Activated CD4-positive, alpha-beta memory T cell treated with anti-CD3 and anti-CD28 coated beads, Interleukin-2, amount 10 ng/mL, durations not matched to agents 7 days and 5 days (primary cell): Measurements from ENCODE around the gene ARHGEF4. TPM values are rescaled to one million over a fixed set of nuclear protein-coding genes. Genes with fewer than 3 reads are reported as not detected.
"Not testable (repeated sequence)": the region's sequence is repeated elsewhere in the genome, so short reads cannot be mapped to it uniquely, and the experiment has no call there.

Experiments used
- CTCF ChIA-PET: fragments of 350-600 bp; sonication (Branson Sonifier 250); formaldehyde crosslinking; loops from one replicate; lab custom pipeline; 2021; ENCODE audit warnings: antibody characterized with exemption, inconsistent platforms; lab: Charles Lee
- POLR2A ChIA-PET: fragments of 350-600 bp; sonication (Branson Sonifier 250); formaldehyde crosslinking; loops from one replicate; lab custom pipeline; 2021; ENCODE audit warnings: antibody characterized with exemption; lab: Charles Lee
- DNase-seq: peaks from one replicate; pipeline ENCODE4 v3.0.0-alpha.2; 2020
- H3K27ac Mint-ChIP-seq: one replicate; pipeline ENCODE4 v1.8.0; 2021; ENCODE audit warnings: mild to moderate bottlenecking, mixed read lengths
- H3K27me3 Mint-ChIP-seq: one replicate; pipeline ENCODE4 v1.8.0; 2021; ENCODE audit warnings: mixed read lengths
- H3K36me3 Mint-ChIP-seq: one replicate; pipeline ENCODE4 v1.8.0; 2021; ENCODE audit warnings: low read depth, mixed read lengths
- H3K4me1 Mint-ChIP-seq: one replicate; pipeline ENCODE4 v1.8.0; 2021; ENCODE audit warnings: mixed read lengths
- H3K4me3 Mint-ChIP-seq: one replicate; pipeline ENCODE4 v1.8.0; 2021; ENCODE audit warnings: mild to moderate bottlenecking, mixed read lengths
- H3K9me3 Mint-ChIP-seq: one replicate; pipeline ENCODE4 v1.8.0; 2021; ENCODE audit warnings: mixed read lengths
- total RNA-seq, 2 experiments: library from RNA; stranded (reverse); gene quantifications; one replicate each; pipeline ENCODE4 v1.2.3, GENCODE V29; 2021

Gene ARHGEF4
- total RNA-seq, 2 experiments from 2014 or later: 0.25 to 0.30 TPM

DNA sequence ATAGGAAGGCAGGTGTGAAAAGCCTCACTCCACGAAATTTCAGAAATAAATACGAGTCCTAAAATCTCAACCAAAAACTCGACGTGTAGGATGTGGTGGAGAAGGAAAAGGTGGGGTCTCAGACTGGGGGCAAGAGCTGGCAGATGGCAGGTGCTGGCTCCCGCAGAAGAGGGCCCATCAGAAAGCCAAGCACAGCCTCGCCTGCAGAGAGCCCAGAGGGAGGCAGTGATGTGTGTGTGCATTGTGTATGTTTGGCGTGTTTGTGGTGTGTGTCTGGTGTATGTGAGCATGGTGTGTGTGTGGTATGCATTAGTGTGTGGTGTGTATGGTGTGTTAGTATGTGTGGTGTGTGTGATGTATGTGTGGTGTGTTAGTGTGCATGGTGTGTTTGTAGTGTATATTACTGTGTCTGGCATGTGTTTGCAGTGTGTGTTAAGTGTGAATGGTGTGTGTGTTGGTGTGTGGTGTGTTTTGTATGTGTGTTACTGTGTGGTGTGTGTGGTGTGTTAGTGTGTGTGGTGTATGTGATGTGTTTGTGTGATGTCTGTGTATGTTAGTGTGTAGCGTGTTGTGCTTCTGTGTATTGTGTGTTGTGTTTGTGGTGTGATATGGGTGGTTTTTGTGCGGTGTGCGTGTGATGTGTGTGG lies 140.0 kb downstream of the ARHGEF4 start:
- DNase-seq: no peak
- Mint-ChIP-seq H3K27me3 (peaks cover 3% of the 10 kb centered on the region), H3K4me3 (no peak overlapping the region), H3K36me3 (no peaks in the 10 kb centered on the region), H3K27ac (no peak overlapping the region), H3K4me1 (peaks cover 7% of the 10 kb centered on the region), H3K9me3 (peaks cover 6% of the 10 kb centered on the region)
- POLR2A ChIA-PET: no interaction called here
- CTCF ChIA-PET: no interaction called here

DNA sequence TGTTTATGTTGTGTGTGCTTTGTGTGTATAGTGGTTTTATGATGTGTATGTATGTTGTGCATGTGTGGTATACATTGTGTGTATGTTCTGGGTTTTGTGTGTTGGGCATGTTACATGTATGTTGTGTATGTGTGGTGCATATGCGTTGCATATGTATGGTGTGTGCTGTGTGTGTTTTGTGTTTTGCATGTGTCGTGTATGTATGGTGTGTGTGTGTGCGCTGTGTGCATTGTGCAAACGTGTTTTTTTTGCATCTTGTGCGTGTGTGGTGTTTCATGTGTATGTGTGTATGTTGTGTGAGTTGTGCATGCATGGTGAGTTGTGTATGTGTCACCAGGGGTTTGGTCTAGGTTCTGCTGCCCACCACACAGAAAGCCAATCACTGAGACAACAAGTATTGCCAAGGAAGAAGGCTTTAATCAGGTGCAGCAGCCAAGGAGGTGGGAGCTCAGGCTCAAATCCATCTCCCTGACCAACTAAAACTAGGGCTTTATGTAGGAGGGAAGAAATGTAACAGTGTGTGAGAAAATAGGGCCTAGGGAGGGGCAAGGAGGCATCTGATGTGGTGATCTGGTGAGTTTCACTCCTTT lies 140.8 kb downstream of the ARHGEF4 start:
- ChIA-PET CTCF (no interaction called here), POLR2A (no interaction called here)
- no peak for DNase-seq
- H3K36me3 Mint-ChIP-seq: no peaks in the 10 kb centered on the region
- peaks cover 1% of the 10 kb centered on the region for H3K4me1 Mint-ChIP-seq
- no peak overlapping the region for H3K4me3 Mint-ChIP-seq
- peaks cover 4% of the 10 kb centered on the region for H3K27me3 Mint-ChIP-seq
- no peak overlapping the region for H3K27ac Mint-ChIP-seq
- H3K9me3 Mint-ChIP-seq: peaks cover 6% of the 10 kb centered on the region

DNA sequence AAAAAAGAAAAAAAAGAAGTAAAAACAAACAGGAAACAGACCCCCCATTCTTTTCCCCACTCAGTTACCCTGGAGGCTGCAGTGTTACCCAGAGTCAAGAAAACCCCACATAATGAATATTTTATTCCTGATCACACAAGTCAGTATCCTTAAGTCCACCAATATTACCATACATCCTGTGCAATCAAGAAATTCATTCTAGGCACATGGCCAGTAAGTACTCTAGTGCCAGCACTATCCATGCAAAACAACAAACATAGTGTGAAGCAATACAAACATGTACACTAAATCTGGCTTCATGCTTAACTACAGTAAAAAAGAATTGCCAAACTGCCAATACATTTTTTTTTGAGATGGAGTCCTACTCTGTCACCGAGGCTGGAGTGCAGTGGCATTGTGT lies 145.0 kb downstream of the ARHGEF4 start:
- H3K9me3 Mint-ChIP-seq: peaks cover 7% of the 10 kb centered on the region
- H3K27me3 Mint-ChIP-seq: peaks cover 4% of the 10 kb centered on the region
- H3K27ac Mint-ChIP-seq: no peak overlapping the region
- POLR2A ChIA-PET: no interaction called here
- CTCF ChIA-PET: no interaction called here
- no peak for DNase-seq
- H3K4me1 Mint-ChIP-seq: peaks cover 6% of the 10 kb centered on the region
- no peak overlapping the region for H3K4me3 Mint-ChIP-seq
- no peaks in the 10 kb centered on the region for H3K36me3 Mint-ChIP-seq

DNA sequence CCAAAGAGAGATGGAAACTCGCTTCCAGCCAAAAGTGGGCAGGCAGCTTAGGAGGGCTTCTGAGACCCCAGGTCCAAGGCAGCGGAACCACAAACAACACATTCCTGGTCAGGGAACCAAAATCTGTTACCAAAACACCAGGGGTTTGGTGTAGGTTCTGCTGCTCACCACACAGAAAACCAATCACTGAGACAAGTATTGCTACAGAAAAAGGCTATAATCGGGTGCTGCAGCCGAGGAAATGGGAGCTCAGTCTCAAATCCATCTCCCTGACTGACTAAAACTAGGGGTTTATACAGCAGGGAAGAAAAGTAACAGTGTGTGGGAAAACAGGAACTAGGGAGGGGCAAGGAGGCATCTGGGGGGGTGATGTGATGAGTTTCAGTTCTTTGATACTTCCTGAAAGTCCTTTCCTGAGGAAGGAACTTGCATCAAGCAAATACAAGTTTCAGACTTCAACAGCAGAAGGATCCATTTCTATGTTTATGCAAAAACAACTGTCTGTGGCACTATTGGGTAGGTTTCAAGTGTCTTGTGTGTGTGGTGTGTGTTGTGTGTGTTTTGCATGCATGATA lies 148.6 kb downstream of the ARHGEF4 start:
- peaks cover 4% of the 10 kb centered on the region for H3K27me3 Mint-ChIP-seq
- no peaks in the 10 kb centered on the region for H3K36me3 Mint-ChIP-seq
- peaks cover 2% of the 10 kb centered on the region for H3K9me3 Mint-ChIP-seq
- H3K4me3 Mint-ChIP-seq: no peak overlapping the region
- ChIA-PET POLR2A (no interaction called here), CTCF (no interaction called here)
- H3K27ac Mint-ChIP-seq: no peak overlapping the region
- peaks cover 6% of the 10 kb centered on the region for H3K4me1 Mint-ChIP-seq
- DNase-seq: no peak

DNA sequence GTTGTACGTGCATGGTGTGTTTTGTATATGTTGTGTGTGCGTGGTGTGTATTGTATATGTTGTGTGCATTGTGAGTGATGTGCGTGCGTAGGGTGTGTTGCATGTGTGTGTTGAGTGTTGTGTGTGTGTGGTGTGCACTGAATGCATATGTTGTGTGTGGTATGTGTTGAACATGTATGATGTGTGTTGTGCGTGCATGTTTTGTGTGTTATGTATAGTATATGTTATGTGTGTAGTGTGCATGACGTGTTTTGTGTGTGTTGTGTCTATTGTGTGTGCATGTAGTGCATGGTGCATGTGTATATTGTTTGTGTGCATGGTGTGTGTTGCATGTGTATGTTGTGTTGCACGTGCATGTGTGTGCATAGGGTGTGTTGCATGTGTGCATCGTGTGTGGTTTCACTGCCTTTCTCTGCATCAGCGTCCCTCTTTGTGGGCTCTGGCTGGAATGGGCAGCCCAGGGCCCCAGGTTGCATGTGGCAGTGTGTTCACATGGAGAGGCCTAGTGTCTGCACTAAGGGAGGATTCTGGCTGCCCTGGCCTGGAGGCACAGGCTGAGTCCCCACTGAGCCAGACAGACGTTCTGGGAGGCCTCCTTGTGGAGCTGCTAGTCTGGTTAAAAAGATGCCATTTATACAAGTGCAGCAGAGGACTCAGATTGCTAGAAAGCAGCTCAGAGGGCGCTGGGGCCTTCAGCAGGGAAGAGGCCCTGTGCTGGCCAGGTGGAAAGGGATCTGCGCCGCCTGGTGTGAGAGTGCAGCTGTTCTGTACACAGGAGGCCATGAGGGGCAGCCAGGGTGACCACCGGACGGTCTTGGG lies 149.3 kb downstream of the ARHGEF4 start:
- H3K36me3 Mint-ChIP-seq: no peaks in the 10 kb centered on the region
- CTCF ChIA-PET: no interaction called here
- no peak for DNase-seq
- peaks cover 2% of the 10 kb centered on the region for H3K9me3 Mint-ChIP-seq
- no peak overlapping the region for H3K27ac Mint-ChIP-seq
- POLR2A ChIA-PET: no interaction called here
- H3K27me3 Mint-ChIP-seq: peaks cover 4% of the 10 kb centered on the region
- no peak overlapping the region for H3K4me3 Mint-ChIP-seq
- H3K4me1 Mint-ChIP-seq: peaks cover 6% of the 10 kb centered on the region

DNA sequence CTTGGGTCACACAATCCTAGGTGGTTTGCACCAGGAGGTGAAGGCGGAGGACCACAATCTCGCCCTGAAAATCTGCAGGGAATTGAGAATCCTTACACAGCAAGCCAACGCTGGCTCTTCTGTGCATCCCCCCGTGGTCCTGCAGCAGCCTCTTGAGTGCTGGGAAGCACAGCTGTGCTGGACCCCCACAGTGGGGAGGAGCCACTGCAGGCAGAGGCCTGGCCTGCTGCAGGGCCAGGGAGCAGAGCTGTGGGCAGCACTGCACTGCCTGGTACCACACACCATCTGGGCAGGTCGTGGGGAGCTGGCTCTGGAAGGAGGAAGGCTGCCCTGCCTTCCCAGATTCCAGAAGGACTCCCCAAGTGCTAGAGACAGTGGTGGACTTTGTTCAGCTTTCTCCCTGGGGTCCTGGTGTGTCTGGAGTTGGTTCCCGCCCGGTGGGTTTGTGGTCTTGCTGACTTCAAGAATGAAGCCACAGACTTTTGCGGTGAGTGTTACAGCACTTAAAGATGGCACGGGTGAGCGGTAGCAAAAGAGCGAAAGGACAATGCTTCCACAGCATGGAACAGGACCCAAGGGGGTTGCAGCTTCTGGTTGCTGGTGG lies 150.3 kb downstream of the ARHGEF4 start:
- Mint-ChIP-seq H3K27ac (no peak overlapping the region), H3K36me3 (no peaks in the 10 kb centered on the region), H3K4me1 (peaks cover 6% of the 10 kb centered on the region), H3K27me3 (no peaks in the 10 kb centered on the region), H3K9me3 (peaks cover 2% of the 10 kb centered on the region), H3K4me3 (no peak overlapping the region)
- DNase-seq: no peak
- POLR2A ChIA-PET: no interaction called here
- CTCF ChIA-PET: no interaction called here

DNA sequence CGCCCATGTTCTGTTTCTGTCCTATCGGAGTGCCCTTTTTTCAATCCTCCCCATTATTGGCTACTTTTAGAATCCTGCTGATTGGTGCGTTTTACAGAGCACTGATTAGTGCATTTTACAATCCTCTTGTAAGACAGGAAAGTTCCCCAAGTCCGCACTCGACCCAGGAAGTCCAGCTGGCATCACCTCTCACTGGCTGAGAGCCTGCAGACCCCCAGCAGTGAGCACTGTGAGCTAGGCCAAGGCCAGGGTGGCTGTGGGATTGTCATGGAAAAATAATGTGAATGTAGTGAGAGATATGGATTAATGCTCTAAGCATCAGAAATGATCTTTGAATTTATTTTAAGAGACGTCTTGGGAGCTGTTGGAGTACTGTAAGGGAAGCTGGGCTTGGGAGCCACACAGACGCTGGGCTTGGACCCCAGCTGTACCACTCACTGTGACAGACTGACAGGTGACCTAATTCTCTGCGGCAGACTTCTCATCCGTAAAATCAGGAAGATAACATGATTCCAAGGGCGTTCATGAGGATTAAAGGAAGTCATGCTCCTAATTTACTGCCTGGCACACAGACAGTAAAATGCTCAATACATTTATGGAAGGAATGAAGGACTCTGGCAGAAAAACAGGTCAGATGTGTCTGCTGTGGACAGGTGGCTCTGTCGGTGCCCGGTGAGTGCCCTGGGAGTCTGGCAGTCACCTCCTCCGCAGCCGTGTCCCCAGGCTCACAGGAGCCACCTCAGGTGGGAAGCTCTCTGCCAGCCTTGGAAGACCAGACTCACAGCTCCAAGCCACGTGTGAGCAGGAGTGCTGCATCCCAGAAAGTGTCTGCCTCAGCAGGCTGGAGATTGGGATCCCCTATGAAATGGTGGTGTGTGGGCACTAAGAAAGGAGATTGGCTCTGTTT lies 151.1 kb downstream of the ARHGEF4 start:
- Mint-ChIP-seq H3K4me3 (no peak overlapping the region), H3K27me3 (no peaks in the 10 kb centered on the region), H3K4me1 (peaks cover 6% of the 10 kb centered on the region), H3K27ac (no peak overlapping the region), H3K36me3 (no peaks in the 10 kb centered on the region), H3K9me3 (peaks cover 2% of the 10 kb centered on the region)
- DNase-seq: no peak
- CTCF ChIA-PET: no interaction called here
- POLR2A ChIA-PET: no interaction called here

DNA sequence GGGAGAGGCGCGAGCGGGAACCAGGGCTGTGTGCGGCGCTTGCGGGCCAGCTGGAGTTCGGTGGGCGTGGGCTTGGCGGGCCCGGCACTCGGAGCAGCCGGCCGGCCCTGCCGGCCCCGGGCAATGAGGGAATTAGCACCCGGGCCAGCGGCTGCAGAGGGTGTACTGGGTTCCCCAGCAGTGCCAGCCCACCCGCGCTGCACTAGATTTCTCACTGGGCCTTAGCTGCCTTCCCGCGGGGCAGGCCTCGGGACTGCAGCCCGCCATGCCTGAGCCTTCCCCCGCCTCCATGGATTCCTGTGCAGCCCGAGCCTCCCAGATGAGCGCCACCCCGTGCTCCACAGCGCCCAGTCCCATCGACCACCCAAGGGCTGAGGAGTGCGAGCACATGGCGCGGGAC lies 154.7 kb downstream of the ARHGEF4 start:
- DNase-seq, H3K9me3 Mint-ChIP-seq, H3K4me1 Mint-ChIP-seq, H3K36me3 Mint-ChIP-seq, H3K4me3 Mint-ChIP-seq, H3K27ac Mint-ChIP-seq, CTCF ChIA-PET, POLR2A ChIA-PET: not testable (repeated sequence)
- peaks cover 11% of the 10 kb centered on the region for H3K27me3 Mint-ChIP-seq

DNA sequence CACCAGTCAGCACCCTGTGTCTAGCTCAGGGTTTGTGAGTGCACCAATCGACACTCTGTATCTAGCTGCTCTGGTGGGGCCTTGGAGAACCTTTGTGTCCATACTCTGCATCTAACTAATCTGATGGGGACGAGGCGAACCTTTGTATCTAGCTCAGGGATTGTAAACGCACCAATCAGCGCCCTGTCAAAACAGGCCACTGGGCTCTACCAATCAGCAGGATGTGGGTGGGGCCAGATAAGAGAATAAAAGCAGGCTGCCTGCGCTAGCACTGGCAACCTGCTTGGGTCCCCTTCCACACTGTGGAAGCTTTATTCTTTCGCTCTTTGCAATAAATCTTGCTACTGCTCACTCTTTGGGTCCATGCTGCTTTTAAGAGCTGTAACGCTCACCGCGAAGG lies 155.3 kb downstream of the ARHGEF4 start:
- H3K9me3 Mint-ChIP-seq, DNase-seq, POLR2A ChIA-PET, H3K4me1 Mint-ChIP-seq, CTCF ChIA-PET, H3K27ac Mint-ChIP-seq, H3K4me3 Mint-ChIP-seq, H3K36me3 Mint-ChIP-seq: not testable (repeated sequence)
- peaks cover 11% of the 10 kb centered on the region for H3K27me3 Mint-ChIP-seq

DNA sequence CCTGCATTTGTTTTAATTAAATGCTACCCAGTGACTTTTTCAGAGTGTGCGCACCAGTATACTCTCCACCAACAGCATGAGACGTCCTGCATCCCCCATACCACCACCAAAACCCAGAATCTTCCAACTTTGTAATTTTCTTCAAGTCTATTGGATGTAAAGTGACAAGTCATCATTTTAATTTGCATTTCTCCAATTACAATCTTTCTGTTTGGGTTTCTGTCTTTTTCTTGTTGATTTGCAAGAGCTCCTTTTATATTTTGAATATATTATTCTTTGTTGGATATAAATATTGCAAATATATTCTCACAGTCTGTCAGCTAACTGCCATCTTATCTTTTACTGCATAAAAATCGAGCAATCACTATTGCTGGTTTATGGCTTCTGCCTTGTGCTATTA lies 160.0 kb downstream of the ARHGEF4 start:
- CTCF ChIA-PET: interaction anchor here (0.7 kb wide), 2 partner anchors 15 to 43 kb away, joined by 3 read pairs; no protein-coding TSS in a partner anchor

DNA sequence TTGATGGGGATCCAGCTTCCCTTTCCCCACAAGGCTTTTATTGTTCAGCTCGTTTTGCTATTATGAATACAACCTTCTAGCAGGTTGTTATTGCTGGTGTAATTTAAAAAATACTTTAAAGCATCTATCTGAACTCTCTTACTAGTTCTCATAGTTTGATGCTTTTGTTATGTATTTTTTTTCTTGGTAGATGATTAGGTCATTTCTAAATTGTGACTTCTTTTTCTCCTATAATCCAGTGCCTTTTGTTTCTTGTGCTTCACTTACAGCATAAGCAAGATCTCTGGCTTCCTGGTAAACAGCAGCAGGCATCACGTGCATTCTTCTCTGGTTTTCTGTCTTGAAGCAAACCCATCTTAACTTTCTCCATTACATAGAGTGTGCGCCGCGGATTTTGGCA lies 160.5 kb downstream of the ARHGEF4 start:
- H3K4me1 Mint-ChIP-seq: no peaks in the 10 kb centered on the region

More for the DNA sequence above, 160.0 kb downstream of the ARHGEF4 start:
- POLR2A ChIA-PET: no interaction called here
- no peaks in the 10 kb centered on the region for H3K9me3 Mint-ChIP-seq
- H3K27me3 Mint-ChIP-seq: peaks cover 29% of the 10 kb centered on the region
- no peak for DNase-seq
- no peaks in the 10 kb centered on the region for H3K4me1 Mint-ChIP-seq
- H3K4me3 Mint-ChIP-seq: no peak overlapping the region
- no peaks in the 10 kb centered on the region for H3K36me3 Mint-ChIP-seq
- no peak overlapping the region for H3K27ac Mint-ChIP-seq

DNA sequence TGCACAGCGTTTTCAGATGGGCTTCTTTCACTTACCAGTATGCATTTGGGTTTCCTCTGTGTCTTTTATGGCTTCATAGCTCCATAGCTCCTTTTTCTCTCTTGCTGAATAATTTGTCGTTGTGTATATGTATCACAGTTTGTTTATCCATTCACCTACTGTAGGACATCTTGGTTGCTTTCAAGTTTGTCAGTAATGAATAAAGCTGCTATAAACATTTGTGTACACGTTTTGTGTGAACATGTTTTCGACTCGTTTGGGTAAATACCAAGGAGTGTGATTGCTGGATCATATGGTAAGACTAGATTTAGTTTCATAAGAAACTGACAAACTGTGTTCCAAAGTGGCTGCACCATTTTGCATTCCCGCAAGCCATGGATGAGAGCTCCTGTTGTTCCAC lies 161.8 kb downstream of the ARHGEF4 start:
- no peaks in the 10 kb centered on the region for H3K36me3 Mint-ChIP-seq
- H3K27ac Mint-ChIP-seq: no peak overlapping the region
- CTCF ChIA-PET: no interaction called here
- peaks cover 30% of the 10 kb centered on the region for H3K27me3 Mint-ChIP-seq
- DNase-seq: no peak
- H3K4me3 Mint-ChIP-seq: no peak overlapping the region
- no peaks in the 10 kb centered on the region for H3K9me3 Mint-ChIP-seq
- POLR2A ChIA-PET: interaction anchor here (0.5 kb wide), 1 partner anchor 483 kb away, joined by 3 read pairs; no protein-coding TSS in a partner anchor
- H3K4me1 Mint-ChIP-seq: no peaks in the 10 kb centered on the region

More for the DNA sequence above, 160.5 kb downstream of the ARHGEF4 start:
- CTCF ChIA-PET: interaction anchor here (0.7 kb wide), 2 partner anchors 14 to 43 kb away, joined by 3 read pairs; no protein-coding TSS in a partner anchor
- Mint-ChIP-seq H3K4me3 (no peak overlapping the region), H3K27ac (no peak overlapping the region), H3K9me3 (no peaks in the 10 kb centered on the region), H3K36me3 (no peaks in the 10 kb centered on the region), H3K27me3 (peaks cover 30% of the 10 kb centered on the region)
- no peak for DNase-seq
- POLR2A ChIA-PET: no interaction called here
